Mammary epithelial cell (primary cell): ENCODE results near the gene VARS1.
"Not testable (repeated sequence)": the region's sequence is repeated elsewhere in the genome, so short reads cannot be mapped to it uniquely, and the experiment has no call there.

ENCODE experiments used
- CTCF ChIP-seq, 2 donors: IDR thresholded peaks in 1 of 2; conservative IDR thresholded peaks in 1 of 2; 2 replicates each; pipeline ENCODE4 v1.5.1; 2011 to 2012; ENCODE audit warnings: inconsistent platforms in 2 of 2, low read length in 2 of 2, mild to moderate bottlenecking in 2 of 2, control low read depth in 1 of 2, low read depth in 1 of 2; ENCODE audit not compliant: insufficient read depth in 1 of 2; ENCODE audit errors: extremely low read depth in 1 of 2
- EZH2 ChIP-seq: IDR thresholded peaks from 2 replicates; pipeline ENCODE4 v1.6.1; 2012; ENCODE audit warnings: low read length, inconsistent platforms, borderline replicate concordance

- not testable (repeated sequence) for TF ChIP-seq CTCF (conservative IDR thresholded peaks at IDR 0.05 in 1 of 2, IDR thresholded peaks at IDR 0.05 in 1 of 2; ENCODE audit: extremely low read depth in 1 of 2, insufficient read depth in 1 of 2, low read depth in 1 of 2, low read length in 2 of 2); EZH2
These were observed 1.7 kb downstream of the VARS1 start for GRCh38 chr6:31793927-31794245.
